GM23338 (cell line): ENCODE measurements around the gene APBA2. TPM values are rescaled to one million over a fixed set of nuclear protein-coding genes. Genes with fewer than 3 reads are reported as not detected.

ENCODE experiments used
- ATAC-seq: fragments of 200-7000 bp; cut with Tn5 transposase; 3 replicates; pipeline ENCODE4 v1.9.1; 2020
- DNase-seq: peaks from one replicate; pipeline ENCODE4 v3.0.0-alpha.2; 2015; ENCODE audit warnings: low spot score
- H2AFZ ChIP-seq: fragments of 200-600 bp; sonication (generic); 2 replicates; pipeline ENCODE4 v1.8.0; 2016; ENCODE audit warnings: antibody characterized with exemption, mild to moderate bottlenecking, moderate library complexity
- H3F3A ChIP-seq: fragments of 200-600 bp; sonication (generic); replicated peaks from 2 replicates; pipeline ENCODE4 v1.8.0; 2017; ENCODE audit warnings: antibody characterized with exemption, mixed run types, low read depth
- H3K27ac ChIP-seq: fragments of 200-600 bp; sonication (generic); 2 replicates; pipeline ENCODE4 v1.6.1; 2016; ENCODE audit warnings: low read depth
- H3K27me3 ChIP-seq: fragments of 200-600 bp; sonication (generic); 2 replicates; pipeline ENCODE4 v1.8.0; 2016; ENCODE audit warnings: mild to moderate bottlenecking, mixed run types, moderate library complexity; ENCODE audit not compliant: insufficient read depth
- H3K36me3 ChIP-seq: fragments of 200-600 bp; sonication (generic); 2 replicates; pipeline ENCODE4 v1.8.0; 2016; ENCODE audit warnings: mild to moderate bottlenecking; ENCODE audit not compliant: insufficient read depth
- H3K4me1 ChIP-seq: fragments of 200-600 bp; sonication (generic); 2 replicates; pipeline ENCODE4 v1.8.0; 2016; ENCODE audit warnings: mild to moderate bottlenecking, moderate library complexity; ENCODE audit not compliant: insufficient read depth
- H3K4me2 ChIP-seq: fragments of 200-600 bp; sonication (generic); 2 replicates; pipeline ENCODE4 v1.7.1; 2017; ENCODE audit warnings: mixed run types
- H3K4me3 ChIP-seq: fragments of 200-600 bp; sonication (generic); 2 replicates; pipeline ENCODE4 v1.6.1; 2016; ENCODE audit warnings: mixed run types
- H3K79me2 ChIP-seq: fragments of 200-600 bp; sonication (generic); replicated peaks from 2 replicates; pipeline ENCODE4 v1.8.0; 2017; ENCODE audit warnings: mild to moderate bottlenecking; ENCODE audit not compliant: insufficient read depth
- H3K9me2 ChIP-seq: fragments of 200-600 bp; sonication (generic); 2 replicates; pipeline ENCODE4 v1.8.0; 2017; ENCODE audit not compliant: insufficient read depth
- H4K20me1 ChIP-seq: fragments of 200-600 bp; sonication (generic); replicated peaks from 2 replicates; pipeline ENCODE4 v1.8.0; 2017; ENCODE audit warnings: mild to moderate bottlenecking; ENCODE audit not compliant: insufficient read depth
- H3K27ac Mint-ChIP-seq: 2 replicates; pipeline ENCODE4 v1.8.0; 2020; ENCODE audit warnings: inconsistent platforms, mild to moderate bottlenecking, moderate library complexity, mixed read lengths
- H3K27me3 Mint-ChIP-seq: 3 replicates; pipeline ENCODE4 v1.8.0; 2022; ENCODE audit warnings: low read depth, mild to moderate bottlenecking, moderate library complexity, mixed read lengths, inconsistent platforms; ENCODE audit not compliant: insufficient read depth, poor library complexity
- H3K36me3 Mint-ChIP-seq: 3 replicates; pipeline ENCODE4 v1.8.0; 2021; ENCODE audit warnings: low read depth, mild to moderate bottlenecking, inconsistent platforms, moderate library complexity, mixed read lengths
- H3K4me1 Mint-ChIP-seq: 3 replicates; pipeline ENCODE4 v1.8.0; 2020; ENCODE audit warnings: mild to moderate bottlenecking, inconsistent platforms, mixed read lengths
- H3K4me3 Mint-ChIP-seq: 3 replicates; pipeline ENCODE4 v1.8.0; 2021; ENCODE audit warnings: moderate library complexity, mild to moderate bottlenecking, inconsistent platforms, mixed read lengths
- H3K9me3 Mint-ChIP-seq: 3 replicates; pipeline ENCODE4 v1.8.0; 2020; ENCODE audit warnings: moderate library complexity, mild to moderate bottlenecking, inconsistent platforms, mixed read lengths
- CREB1 ChIP-seq: fragments of 250-450 bp; sonication (Bioruptor Pico); IDR thresholded peaks from 2 replicates; pipeline ENCODE4 v1.5.0; 2020; ENCODE audit warnings: low read depth, mild to moderate bottlenecking, moderate library complexity
- EZH2 ChIP-seq: fragments of 200-600 bp; sonication (generic); IDR thresholded peaks from one replicate; pipeline ENCODE4 v1.8.0; 2017; ENCODE audit warnings: antibody characterized with exemption, mild to moderate bottlenecking, low read depth; ENCODE audit not compliant: unreplicated experiment
- JUNB ChIP-seq: IDR thresholded peaks from one replicate; pipeline ENCODE4 v1.6.1; 2016; ENCODE audit warnings: antibody characterized with exemption; ENCODE audit not compliant: unreplicated experiment
- NANOG ChIP-seq: IDR thresholded peaks from 2 replicates; pipeline ENCODE4 v1.6.1; 2016; ENCODE audit warnings: antibody characterized with exemption, borderline replicate concordance
- POLR2AphosphoS5 ChIP-seq: IDR thresholded peaks from 2 replicates; pipeline ENCODE4 v1.6.1; 2016; ENCODE audit warnings: antibody characterized with exemption, low read depth
- STAT1 ChIP-seq: IDR thresholded peaks from one replicate; pipeline ENCODE4 v1.6.1; 2016; ENCODE audit warnings: antibody characterized with exemption; ENCODE audit not compliant: unreplicated experiment
- ZNF114 ChIP-seq: fragments of 250-450 bp; sonication (Bioruptor Pico); IDR thresholded peaks from 2 replicates; pipeline ENCODE4 v1.5.0; 2020; ENCODE audit warnings: mild to moderate bottlenecking, moderate library complexity
- polyA plus RNA-seq: library from polyadenylated mRNA; unstranded; fragments of >200 nt; fragmentation: Nextera tagmentation; extraction: Ambion mirVana; gene quantifications from 2 replicates; pipeline ENCODE4 v1.2.1, GENCODE V29; 2016
- total RNA-seq: library from RNA; depleted of rRNA; stranded (reverse); fragments of >200 nt; shearing (Covaris generic); gene quantifications from 2 replicates; pipeline ENCODE4 v1.2.3, GENCODE V29; 2014
- TF ChIP-seq, protein P1 (sequence below): IDR thresholded peaks from 2 replicates; pipeline ENCODE4 v1.6.1; 2016; ENCODE audit warnings: antibody characterized with exemption
- TF ChIP-seq, protein P2 (sequence below), 2 experiments: fragments of 200-600 bp in 1 of 2; sonication (generic) in 1 of 2; conservative IDR thresholded peaks; 2 replicates each; pipeline versions ENCODE4 v1.5.1 to v1.6.1; 2016 to 2017; ENCODE audit warnings: antibody characterized with exemption in 2 of 2, low read depth in 2 of 2, mild to moderate bottlenecking in 2 of 2, moderate library complexity in 1 of 2
- TF ChIP-seq, protein P3 (sequence below): IDR thresholded peaks from one replicate; pipeline ENCODE4 v1.6.1; 2018; ENCODE audit warnings: antibody characterized with exemption; ENCODE audit not compliant: unreplicated experiment

APBA2 gene
- total and polyA plus RNA-seq, 2 experiments from 2014 or later = 5.9 to 24.7 TPM

DNA sequence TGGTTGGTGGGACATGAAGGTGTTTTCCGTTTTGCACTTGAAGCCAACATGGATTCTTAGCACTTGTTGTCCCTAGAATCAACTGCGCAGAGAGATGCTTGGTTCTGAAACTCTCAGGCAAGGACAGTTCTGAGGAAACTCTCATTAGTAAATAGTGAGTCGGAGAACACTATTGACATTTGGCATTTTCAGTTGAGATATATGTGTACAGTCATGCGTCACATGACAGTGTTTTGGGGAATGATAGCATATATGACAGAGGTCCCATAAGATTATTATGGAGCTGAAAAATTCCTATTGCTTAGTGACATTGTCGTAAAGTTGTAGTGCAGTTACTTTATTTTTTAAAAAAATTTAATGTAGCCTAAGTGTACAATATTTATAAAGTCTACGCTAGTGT is 5.8 kb downstream of the APBA2 start (continued):
- TF ChIP-seq, protein P1, sequence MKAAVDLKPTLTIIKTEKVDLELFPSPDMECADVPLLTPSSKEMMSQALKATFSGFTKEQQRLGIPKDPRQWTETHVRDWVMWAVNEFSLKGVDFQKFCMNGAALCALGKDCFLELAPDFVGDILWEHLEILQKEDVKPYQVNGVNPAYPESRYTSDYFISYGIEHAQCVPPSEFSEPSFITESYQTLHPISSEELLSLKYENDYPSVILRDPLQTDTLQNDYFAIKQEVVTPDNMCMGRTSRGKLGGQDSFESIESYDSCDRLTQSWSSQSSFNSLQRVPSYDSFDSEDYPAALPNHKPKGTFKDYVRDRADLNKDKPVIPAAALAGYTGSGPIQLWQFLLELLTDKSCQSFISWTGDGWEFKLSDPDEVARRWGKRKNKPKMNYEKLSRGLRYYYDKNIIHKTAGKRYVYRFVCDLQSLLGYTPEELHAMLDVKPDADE = no peak
- no peak for TF ChIP-seq STAT1

DNA sequence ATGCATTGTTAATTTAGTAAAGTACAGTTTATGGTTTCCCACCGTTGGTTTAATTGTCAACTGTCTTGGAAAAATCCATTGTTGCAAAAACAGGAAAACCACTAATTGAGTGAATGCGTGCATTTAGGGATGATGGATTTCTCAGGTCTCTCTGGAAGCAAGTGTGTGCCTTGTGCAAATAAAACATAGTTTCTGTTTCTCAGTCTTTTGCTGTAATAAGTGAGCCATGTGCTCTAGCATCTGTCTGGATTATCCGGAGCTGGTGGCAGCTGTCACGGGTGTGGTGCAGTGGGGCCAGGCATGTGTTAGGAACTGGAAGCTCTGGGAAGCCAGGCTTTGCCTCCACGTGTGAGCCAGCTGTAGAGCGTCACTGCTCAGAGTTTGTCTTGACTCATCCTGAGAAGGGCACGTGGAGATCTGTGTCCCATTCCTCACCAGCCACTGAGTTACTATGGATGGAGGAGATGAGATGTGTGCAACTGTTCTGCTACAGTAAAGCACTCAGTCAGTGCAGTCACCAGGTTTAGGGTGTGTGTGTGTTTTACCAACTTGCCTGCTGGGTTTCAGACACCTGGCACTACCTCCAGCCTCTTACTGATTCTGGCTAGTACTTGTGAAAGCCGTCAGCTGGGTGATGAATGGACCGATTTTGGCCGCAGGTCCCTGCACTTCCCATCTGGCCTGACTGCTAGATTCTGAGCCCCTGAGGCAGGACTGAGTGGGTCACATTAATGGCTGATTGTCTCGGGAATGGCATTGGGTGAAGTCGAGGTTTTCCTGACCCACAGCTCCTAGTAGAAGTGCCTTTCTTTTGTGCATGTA is 7.2 kb downstream of the APBA2 start:
- no peaks in the 10 kb centered on the region for H3K9me2 ChIP-seq
- peaks cover 6% of the 10 kb centered on the region for H3K27me3 Mint-ChIP-seq
- no peaks in the 10 kb centered on the region for H3K36me3 ChIP-seq
- no peaks in the 10 kb centered on the region for H4K20me1 ChIP-seq
- H3K4me3 Mint-ChIP-seq = no peak overlapping the region
- TF ChIP-seq EZH2 (no peak), ZNF114 (CRISPR knock-in tag) (no peak), CREB1 (CRISPR knock-in tag) (no peak), NANOG (no peak)
- TF ChIP-seq, protein P1 = no peak
- H3K27me3 ChIP-seq = no peaks in the 10 kb centered on the region
- H3K27ac Mint-ChIP-seq = no peak overlapping the region
- no peak overlapping the region for H2AFZ ChIP-seq
- no peaks in the 10 kb centered on the region for H3K4me1 ChIP-seq
- peaks cover 22% of the 10 kb centered on the region for H3K36me3 Mint-ChIP-seq
- H3F3A ChIP-seq = no peaks in the 10 kb centered on the region
- H3K9me3 Mint-ChIP-seq = peaks cover 23% of the 10 kb centered on the region
- ATAC-seq (no peak), DNase-seq (no peak)
- H3K4me1 Mint-ChIP-seq = peaks cover 9% of the 10 kb centered on the region
- no peaks in the 10 kb centered on the region for H3K79me2 ChIP-seq
- no peak overlapping the region for H3K4me3 ChIP-seq
- H3K4me2 ChIP-seq = no peak overlapping the region
- H3K27ac ChIP-seq = no peak overlapping the region

DNA sequence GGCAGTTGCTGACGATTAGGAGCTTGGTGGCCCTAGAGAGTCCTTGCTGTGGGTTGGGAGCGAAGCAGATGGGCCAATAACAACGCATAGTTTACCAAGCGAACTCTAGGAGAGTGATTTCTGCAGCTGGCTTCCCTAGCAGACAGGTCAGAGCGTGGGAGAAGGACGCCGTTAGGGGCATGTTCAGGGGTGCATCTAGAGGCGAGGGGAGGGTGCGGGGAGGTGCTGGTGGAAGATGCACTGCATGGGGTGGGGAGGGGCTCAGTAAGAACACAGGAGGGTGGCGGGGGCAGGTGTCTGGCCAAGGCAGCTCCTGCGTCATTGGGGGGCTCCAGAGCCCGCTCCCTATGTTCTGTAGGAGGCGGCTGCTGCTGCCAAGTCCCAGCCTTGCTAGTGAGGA is 8.9 kb downstream of the APBA2 start:
- Mint-ChIP-seq H3K9me3 (peaks cover 24% of the 10 kb centered on the region), H3K27me3 (peaks cover 4% of the 10 kb centered on the region), H3K27ac (no peak overlapping the region), H3K36me3 (peaks cover 24% of the 10 kb centered on the region), H3K4me1 (peaks cover 4% of the 10 kb centered on the region), H3K4me3 (no peak overlapping the region)
- DNase-seq (no peak), ATAC-seq (no peak; the same call in 2 of the 3 replicates)
- Histone ChIP-seq H3K4me3 (no peak overlapping the region), H3K4me2 (no peak overlapping the region), H3K79me2 (0 out of 2 replicates have a peak, but pooled peaks cover 6% of the 10 kb centered on the region), H3K36me3 (no peaks in the 10 kb centered on the region), H2AFZ (no peak overlapping the region), H4K20me1 (no peaks in the 10 kb centered on the region), H3K27ac (no peak overlapping the region), H3K4me1 (no peaks in the 10 kb centered on the region), H3K27me3 (no peaks in the 10 kb centered on the region), H3F3A (no peaks in the 10 kb centered on the region), H3K9me2 (no peaks in the 10 kb centered on the region)
- TF ChIP-seq JUNB (no peak), NANOG (no peak), POLR2AphosphoS5 (no peak)
- TF ChIP-seq, protein P2, sequence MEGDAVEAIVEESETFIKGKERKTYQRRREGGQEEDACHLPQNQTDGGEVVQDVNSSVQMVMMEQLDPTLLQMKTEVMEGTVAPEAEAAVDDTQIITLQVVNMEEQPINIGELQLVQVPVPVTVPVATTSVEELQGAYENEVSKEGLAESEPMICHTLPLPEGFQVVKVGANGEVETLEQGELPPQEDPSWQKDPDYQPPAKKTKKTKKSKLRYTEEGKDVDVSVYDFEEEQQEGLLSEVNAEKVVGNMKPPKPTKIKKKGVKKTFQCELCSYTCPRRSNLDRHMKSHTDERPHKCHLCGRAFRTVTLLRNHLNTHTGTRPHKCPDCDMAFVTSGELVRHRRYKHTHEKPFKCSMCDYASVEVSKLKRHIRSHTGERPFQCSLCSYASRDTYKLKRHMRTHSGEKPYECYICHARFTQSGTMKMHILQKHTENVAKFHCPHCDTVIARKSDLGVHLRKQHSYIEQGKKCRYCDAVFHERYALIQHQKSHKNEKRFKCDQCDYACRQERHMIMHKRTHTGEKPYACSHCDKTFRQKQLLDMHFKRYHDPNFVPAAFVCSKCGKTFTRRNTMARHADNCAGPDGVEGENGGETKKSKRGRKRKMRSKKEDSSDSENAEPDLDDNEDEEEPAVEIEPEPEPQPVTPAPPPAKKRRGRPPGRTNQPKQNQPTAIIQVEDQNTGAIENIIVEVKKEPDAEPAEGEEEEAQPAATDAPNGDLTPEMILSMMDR (conservative IDR thresholded peaks at IDR 0.05; ENCODE audit: low read depth in 2 of 2) = no peak
- TF ChIP-seq, protein P3, sequence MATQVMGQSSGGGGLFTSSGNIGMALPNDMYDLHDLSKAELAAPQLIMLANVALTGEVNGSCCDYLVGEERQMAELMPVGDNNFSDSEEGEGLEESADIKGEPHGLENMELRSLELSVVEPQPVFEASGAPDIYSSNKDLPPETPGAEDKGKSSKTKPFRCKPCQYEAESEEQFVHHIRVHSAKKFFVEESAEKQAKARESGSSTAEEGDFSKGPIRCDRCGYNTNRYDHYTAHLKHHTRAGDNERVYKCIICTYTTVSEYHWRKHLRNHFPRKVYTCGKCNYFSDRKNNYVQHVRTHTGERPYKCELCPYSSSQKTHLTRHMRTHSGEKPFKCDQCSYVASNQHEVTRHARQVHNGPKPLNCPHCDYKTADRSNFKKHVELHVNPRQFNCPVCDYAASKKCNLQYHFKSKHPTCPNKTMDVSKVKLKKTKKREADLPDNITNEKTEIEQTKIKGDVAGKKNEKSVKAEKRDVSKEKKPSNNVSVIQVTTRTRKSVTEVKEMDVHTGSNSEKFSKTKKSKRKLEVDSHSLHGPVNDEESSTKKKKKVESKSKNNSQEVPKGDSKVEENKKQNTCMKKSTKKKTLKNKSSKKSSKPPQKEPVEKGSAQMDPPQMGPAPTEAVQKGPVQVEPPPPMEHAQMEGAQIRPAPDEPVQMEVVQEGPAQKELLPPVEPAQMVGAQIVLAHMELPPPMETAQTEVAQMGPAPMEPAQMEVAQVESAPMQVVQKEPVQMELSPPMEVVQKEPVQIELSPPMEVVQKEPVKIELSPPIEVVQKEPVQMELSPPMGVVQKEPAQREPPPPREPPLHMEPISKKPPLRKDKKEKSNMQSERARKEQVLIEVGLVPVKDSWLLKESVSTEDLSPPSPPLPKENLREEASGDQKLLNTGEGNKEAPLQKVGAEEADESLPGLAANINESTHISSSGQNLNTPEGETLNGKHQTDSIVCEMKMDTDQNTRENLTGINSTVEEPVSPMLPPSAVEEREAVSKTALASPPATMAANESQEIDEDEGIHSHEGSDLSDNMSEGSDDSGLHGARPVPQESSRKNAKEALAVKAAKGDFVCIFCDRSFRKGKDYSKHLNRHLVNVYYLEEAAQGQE = no peak
